ENCODE data around the gene COL20A1. TPM values are rescaled to one million over a fixed set of nuclear protein-coding genes. Genes with fewer than 3 reads are reported as not detected.

COL20A1 gene
- total RNA-seq, 1 donor from 2014 or later, result not detected

GRCh38 chr20:63277466-63278272, 15.3 kb upstream of the COL20A1 start:
- intact Hi-C loops (cut with micrococcal nuclease), result no loop called here

GRCh38 chr20:63278661-63279060, 14.3 kb upstream of the COL20A1 start:
- intact Hi-C loops (cut with micrococcal nuclease), result no loop called here

DNA sequence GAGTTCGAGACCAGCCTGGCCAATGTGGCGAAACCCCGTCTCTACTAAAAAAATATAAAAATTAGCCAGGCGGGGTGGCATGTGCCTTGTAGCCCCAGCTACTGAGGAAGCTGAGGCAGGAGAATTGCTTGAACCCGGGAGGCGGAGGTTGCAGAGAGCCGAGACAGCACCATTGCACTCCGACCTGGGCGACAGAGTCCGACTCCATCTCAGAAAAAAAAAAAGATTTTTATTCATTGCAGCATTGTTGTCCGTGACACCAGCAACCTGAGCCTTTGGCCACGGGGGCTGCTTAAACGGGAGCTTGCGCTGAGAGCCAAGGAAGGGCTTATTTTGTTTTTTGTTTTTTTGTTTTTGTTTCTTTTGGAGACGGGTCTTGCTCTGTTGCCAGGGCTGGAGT, 13.1 kb upstream of the COL20A1 start:
- intact Hi-C loops (cut with micrococcal nuclease), result no loop called here

- intact Hi-C loops (cut with micrococcal nuclease), result no loop called here
Observed at GRCh38 chr20:63280371-63280770, 12.6 kb upstream of the COL20A1 start.

GRCh38 chr20:63280929-63281545, 11.9 kb upstream of the COL20A1 start:
- intact Hi-C loops (cut with micrococcal nuclease), result no loop called here

DNA sequence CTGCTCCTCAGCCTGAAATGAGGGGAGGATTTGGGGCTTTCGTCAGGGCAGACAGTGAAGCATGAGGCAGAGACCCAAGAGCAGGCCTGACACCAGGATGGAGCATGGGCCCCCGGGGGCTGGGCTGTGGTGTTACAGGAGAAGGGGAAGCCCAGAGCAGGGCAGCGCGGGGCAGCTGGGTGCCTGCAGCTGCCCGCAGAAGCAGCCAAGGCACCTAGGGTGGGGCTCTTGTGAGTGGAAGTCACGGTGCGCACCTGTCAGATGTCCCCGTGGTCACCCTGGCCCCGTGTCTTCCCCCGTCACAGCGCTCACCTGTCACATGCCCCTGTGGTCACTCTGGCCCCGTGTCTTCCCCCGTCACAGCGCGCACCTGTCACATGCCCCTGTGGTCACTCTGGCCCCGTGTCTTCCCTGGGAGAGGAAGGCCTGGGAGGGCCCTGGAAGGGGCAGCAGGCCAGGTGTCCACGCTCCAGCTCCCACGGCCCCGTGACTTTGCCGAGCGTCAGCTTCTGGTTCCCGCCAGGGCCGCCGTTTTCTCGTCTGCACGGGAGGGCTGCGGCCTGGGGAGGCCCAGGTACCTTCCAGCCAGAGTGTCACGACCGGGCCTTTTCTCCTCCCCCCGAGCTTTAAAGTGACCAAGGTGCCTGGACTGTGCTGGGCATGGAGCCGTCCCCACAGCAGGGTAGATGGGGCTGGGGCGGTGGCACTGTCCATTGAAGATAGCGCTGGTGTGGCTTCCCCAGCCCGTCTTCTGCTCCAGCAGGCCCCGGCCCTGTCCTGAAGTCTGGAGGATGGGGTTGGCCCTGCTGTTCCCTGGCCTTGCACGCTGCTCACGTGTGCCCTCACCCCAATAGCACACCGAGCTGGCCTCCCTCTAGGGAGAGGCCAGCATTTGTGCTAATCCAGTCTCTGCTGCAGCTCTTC, 11.0 kb upstream of the COL20A1 start:
- intact Hi-C loops (cut with micrococcal nuclease), result no loop called here

GRCh38 chr20:63282946-63283345, 10.0 kb upstream of the COL20A1 start:
- intact Hi-C loops (cut with micrococcal nuclease), result no loop called here

- intact Hi-C loops (cut with micrococcal nuclease), result no loop called here
Observed at GRCh38 chr20:63283397-63284082, 9.4 kb upstream of the COL20A1 start.

- intact Hi-C loops (cut with micrococcal nuclease), result no loop called here
Observed at GRCh38 chr20:63284083-63284440, 8.9 kb upstream of the COL20A1 start.

GRCh38 chr20:63284544-63284949, 8.4 kb upstream of the COL20A1 start:
- intact Hi-C loops (cut with micrococcal nuclease), result no loop called here

DNA sequence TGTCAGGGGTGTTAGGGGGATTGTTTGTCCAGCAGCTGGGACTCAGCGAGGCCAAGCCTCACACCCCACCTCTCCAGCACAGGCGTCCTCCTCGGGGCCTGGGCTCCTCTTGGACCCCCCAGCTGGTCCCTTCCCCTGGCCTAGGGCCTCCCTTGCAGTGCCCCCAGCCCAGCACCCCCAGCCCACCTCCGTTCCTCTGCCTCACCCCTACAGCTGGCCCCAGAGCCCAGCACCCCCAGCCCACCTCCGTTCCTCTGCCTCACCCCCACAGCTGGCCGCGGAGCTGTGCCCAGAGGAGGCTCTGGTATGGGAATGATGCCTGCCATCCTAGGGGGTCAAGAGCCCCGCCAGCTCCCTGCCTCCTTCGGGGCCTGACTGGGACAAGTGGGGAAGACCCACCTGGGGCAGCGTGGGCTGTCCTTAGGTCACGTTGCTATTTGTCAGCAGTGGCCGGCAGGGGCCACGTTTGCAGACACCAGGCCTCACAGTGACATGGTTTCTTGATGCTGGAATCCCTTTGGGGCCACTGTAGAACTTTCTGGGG, 7.9 kb upstream of the COL20A1 start:
- intact Hi-C loops (cut with micrococcal nuclease), result no loop called here

DNA sequence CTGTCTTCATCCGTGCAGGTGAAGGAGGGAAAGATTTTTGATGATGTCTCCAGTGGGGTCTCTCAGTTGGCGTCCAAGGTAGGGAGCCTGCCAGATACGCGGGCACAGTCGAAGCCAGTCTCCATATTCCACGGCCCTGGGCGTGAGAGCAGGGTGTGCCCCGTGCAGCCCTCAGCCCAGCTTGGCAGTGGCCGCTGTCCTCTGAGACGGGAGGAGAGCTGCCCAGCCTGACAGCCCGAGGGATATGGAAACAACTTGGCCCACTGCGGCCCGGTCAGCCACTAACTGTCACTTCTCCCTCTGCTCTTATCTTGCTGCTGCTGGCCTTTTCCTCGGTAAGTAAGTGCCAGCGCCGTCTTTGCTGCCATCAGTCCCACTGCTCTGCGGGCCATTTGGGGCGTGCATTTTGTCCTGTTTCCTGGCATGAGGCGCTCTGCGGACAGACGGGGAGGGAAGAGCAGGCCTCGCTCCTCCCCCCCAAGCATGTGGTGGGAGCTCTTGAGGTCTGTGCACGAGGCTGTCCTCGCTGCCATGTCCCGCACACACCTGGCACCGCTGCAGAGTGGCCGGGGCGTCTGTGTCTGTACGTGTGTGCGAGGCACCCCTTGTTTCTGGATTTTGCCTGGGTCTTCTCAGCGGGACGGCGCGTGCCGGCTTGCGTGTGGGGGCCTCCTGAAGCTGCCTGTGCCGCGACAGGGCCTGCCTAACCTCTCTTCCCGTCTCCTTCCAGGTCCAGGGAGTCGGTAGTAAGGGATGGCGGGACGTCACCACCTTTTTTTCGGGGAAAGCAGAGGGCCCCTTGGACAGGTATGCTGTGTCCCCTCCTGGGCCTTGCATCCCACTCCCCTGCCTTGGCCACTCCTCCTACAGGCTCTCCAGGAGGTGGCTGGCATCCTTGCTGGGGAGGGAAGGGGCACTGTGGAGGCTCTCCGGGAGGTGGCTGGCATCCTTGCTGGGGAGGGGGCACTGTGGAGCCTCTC, 7.1 kb upstream of the COL20A1 start:
- intact Hi-C loops (cut with micrococcal nuclease), result no loop called here

- intact Hi-C loops (cut with micrococcal nuclease), result no loop called here
Observed at GRCh38 chr20:63286781-63287696, 5.9 kb upstream of the COL20A1 start.

GRCh38 chr20:63287697-63288580, 5.0 kb upstream of the COL20A1 start:
- intact Hi-C loops (cut with micrococcal nuclease), result no loop called here

- intact Hi-C loops (cut with micrococcal nuclease), result no loop called here
Observed at GRCh38 chr20:63288581-63289251, 4.3 kb upstream of the COL20A1 start.

- intact Hi-C loops (cut with micrococcal nuclease), result no loop called here
Observed at GRCh38 chr20:63289311-63290135, 3.5 kb upstream of the COL20A1 start.

All from T-helper 2 cell treated with Interferon-gamma antibody and Interleukin-4, amounts not matched to agents 100 ng/mL and 5 ng/mL, for 36 hours (primary cell).